Panc1 (cell line): Measurements from ENCODE around the gene P2RY11. TPM values are rescaled to one million over a fixed set of nuclear protein-coding genes. Genes with fewer than 3 reads are reported as not detected.

Source experiments
- ATAC-seq: fragments of 200-7000 bp; cut with Tn5 transposase; 2 replicates; pipeline ENCODE4 v1.9.1; 2020; ENCODE audit warnings: mild to moderate bottlenecking, moderate library complexity
- BruUV-seq: library from RNA; stranded (reverse); fragments of 400-500 nt; replicated peaks from 2 replicates; lab custom pipeline; 2021; lab: Mats Ljungman, UMichigan
- CTCF ChIA-PET: fragments of 300-600 bp; sonication (Branson Sonifier 250); formaldehyde crosslinking; loops from one replicate; lab custom pipeline; 2022; ENCODE audit warnings: antibody characterized with exemption; lab: Charles Lee
- POLR2A ChIA-PET: fragments of 300-600 bp; sonication (Branson Sonifier 250); formaldehyde crosslinking; loops from one replicate; lab custom pipeline; 2022; ENCODE audit warnings: antibody characterized with exemption; lab: Charles Lee
- DNase-seq: peaks from one replicate; pipeline ENCODE4 v3.0.0-alpha.2; 2010; ENCODE audit warnings: low read depth, low spot score
- H3K27ac ChIP-seq: 2 replicates; pipeline ENCODE4 v1.5.1; 2011; ENCODE audit warnings: mild to moderate bottlenecking, low read length, inconsistent platforms
- H3K27me3 ChIP-seq: fragments of 200-500 bp; sonication (Bioruptor generic); 2 replicates; pipeline ENCODE4 v1.6.0; 2014; ENCODE audit warnings: low read length, inconsistent platforms; ENCODE audit not compliant: control insufficient read depth, insufficient read depth
- H3K36me3 ChIP-seq: fragments of 200-500 bp; sonication (Bioruptor generic); 2 replicates; pipeline ENCODE4 v1.5.1; 2014; ENCODE audit warnings: inconsistent platforms, mild to moderate bottlenecking, low read length, moderate library complexity; ENCODE audit not compliant: control insufficient read depth, insufficient read depth
- H3K4me1 ChIP-seq: 2 replicates; pipeline ENCODE4 v1.5.1; 2011; ENCODE audit warnings: inconsistent platforms, mild to moderate bottlenecking, low read length, moderate library complexity; ENCODE audit not compliant: control insufficient read depth, insufficient read depth
- H3K4me3 ChIP-seq, 2 experiments: 2 replicates each; pipeline ENCODE4 v1.5.1; 2011 to 2012; ENCODE audit warnings: low read depth in 2 of 2, low read length in 2 of 2, mild to moderate bottlenecking in 2 of 2, inconsistent platforms in 1 of 2, moderate library complexity in 1 of 2
- H3K9me3 ChIP-seq: fragments of 200-500 bp; sonication (Bioruptor generic); 2 replicates; pipeline ENCODE4 v1.5.1; 2014; ENCODE audit warnings: low read depth, mild to moderate bottlenecking, inconsistent platforms, low read length, moderate library complexity; ENCODE audit not compliant: control insufficient read depth, insufficient read depth
- POLR2AphosphoS5 ChIP-seq: IDR thresholded peaks from 2 replicates; pipeline ENCODE4 v1.6.1; 2012; ENCODE audit warnings: mild to moderate bottlenecking, low read depth, low read length, moderate library complexity
- SIN3A ChIP-seq: IDR thresholded peaks from 2 replicates; pipeline ENCODE4 v1.6.1; 2012; ENCODE audit warnings: low read depth, mild to moderate bottlenecking, low read length, moderate library complexity, borderline replicate concordance; ENCODE audit not compliant: insufficient read depth
- TCF7L2 ChIP-seq: IDR thresholded peaks from 2 replicates; pipeline ENCODE4 v1.6.1; 2011; ENCODE audit warnings: mild to moderate bottlenecking, low read depth, low read length, inconsistent platforms
- in situ Hi-C: cut with HindIII; loops from 2 replicates; pipeline ENCODE4 v1.10.0; 2016; ENCODE audit warnings: low sequenced_read_pairs, low pct_unique_long_range_greater_than_20kb
- intact Hi-C: fragments of 100-400 bp; cut with micrococcal nuclease; formaldehyde crosslinking; loops from one replicate; pipeline ENCODE4 v1.10.0; 2022; ENCODE audit not compliant: unreplicated experiment
- total RNA-seq: library from RNA; stranded (reverse); gene quantifications from one replicate; pipeline ENCODE4 v1.2.1, GENCODE V29; 2021; ENCODE audit not compliant: unreplicated experiment
- TF ChIP-seq, protein P1 (sequence below): fragments of 450-650 bp; IDR thresholded peaks from 2 replicates; pipeline ENCODE4 v1.5.1; 2017; ENCODE audit warnings: mild to moderate bottlenecking
- TF ChIP-seq, protein P2 (sequence below), 2 experiments: IDR thresholded peaks; 2 replicates each; pipeline ENCODE4 v1.6.1; 2011 to 2012; ENCODE audit warnings: low read depth in 2 of 2, control low read depth in 1 of 2, low read length in 1 of 2, mild to moderate bottlenecking in 1 of 2, moderate library complexity in 1 of 2; ENCODE audit not compliant: insufficient read depth in 1 of 2

The P2RY11 gene
- total RNA-seq, 1 experiment from 2014 or later: 12.5 TPM

DNA sequence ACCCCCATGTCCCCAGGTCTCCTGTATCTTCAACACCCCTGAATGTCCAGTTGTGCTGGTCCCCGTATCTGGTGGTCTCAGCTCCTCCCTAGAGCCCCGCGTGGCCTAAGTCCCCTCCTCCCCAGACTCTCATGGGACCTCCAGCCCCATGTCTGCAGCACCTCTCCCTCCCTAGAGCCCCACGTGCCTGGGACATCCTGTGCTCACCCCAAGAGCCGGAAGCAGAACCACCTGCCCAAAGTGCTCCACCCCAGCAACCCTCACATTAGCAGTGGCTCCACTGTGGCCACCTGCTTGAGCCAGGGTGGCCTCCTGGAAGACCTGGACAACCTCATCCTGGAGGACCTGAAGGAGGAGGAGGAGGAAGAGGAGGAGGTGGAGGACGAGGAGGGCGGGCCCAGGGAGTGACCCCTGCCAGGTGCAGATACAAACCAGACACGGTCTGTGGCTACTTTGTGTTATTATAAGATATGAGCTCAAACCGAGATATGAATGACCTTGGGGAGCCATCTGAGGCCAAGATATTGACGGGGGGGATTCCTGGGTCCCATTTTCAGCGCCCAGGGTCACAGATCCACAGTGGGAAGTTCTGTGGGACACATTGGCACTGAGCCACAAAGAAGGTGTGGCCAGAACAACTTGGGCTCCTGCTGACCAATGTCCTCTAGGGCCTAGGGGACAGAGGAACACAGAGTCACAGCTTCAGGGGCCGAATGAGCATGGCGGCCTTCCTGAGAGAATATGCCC lies 19.4 kb upstream of the P2RY11 start:
- DNase-seq (no peak), ATAC-seq (no peak)
- in situ Hi-C loops: no loop called here
- H3K27ac ChIP-seq: no peak overlapping the region
- no peaks in the 10 kb centered on the region for H3K9me3 ChIP-seq
- no peaks in the 10 kb centered on the region for H3K36me3 ChIP-seq
- H3K4me3 ChIP-seq: no peak overlapping the region
- H3K27me3 ChIP-seq: no peaks in the 10 kb centered on the region
- TF ChIP-seq TCF7L2: no peak
- no peak for TF ChIP-seq POLR2AphosphoS5
- intact Hi-C loops: no loop called here
- H3K4me1 ChIP-seq: no peaks in the 10 kb centered on the region
- ChIA-PET CTCF (no interaction called here), POLR2A (no interaction called here)
- BruUV-seq: no TSS peak

DNA sequence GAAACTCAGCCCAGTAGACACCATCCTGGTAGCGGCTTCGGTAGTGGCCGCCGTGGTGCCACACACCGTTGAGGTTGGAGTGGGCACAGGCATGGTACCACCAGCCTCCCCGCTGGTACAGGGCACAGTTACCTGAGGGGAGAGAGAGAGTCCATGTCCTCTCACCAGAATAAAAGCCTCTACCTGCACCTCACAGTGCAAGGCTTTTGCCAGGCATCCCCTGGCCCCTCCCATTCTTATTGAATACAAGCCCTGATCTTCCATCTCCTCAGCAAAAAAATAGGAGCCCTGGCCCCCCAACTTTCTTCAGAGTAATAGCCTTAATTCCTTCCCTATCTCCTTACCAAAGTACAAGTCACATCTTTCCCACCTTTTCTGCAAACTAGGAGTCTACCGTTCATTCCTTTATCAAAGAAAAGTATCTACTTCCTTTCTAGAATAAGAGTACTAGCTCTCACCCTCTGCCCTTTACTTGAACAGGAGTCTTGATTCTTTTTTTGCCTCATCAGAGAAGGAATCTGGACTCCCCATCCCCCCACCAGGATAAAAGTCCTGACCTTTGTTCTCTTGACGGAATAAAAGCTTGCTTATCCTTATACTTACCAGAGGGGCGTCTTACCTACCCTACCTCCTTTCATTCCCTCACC lies 18.7 kb upstream of the P2RY11 start:
- DNase-seq (no peak), ATAC-seq (no peak)
- H3K36me3 ChIP-seq: no peaks in the 10 kb centered on the region
- no peak for TF ChIP-seq POLR2AphosphoS5
- no peak for TF ChIP-seq SIN3A
- TF ChIP-seq, protein P1, sequence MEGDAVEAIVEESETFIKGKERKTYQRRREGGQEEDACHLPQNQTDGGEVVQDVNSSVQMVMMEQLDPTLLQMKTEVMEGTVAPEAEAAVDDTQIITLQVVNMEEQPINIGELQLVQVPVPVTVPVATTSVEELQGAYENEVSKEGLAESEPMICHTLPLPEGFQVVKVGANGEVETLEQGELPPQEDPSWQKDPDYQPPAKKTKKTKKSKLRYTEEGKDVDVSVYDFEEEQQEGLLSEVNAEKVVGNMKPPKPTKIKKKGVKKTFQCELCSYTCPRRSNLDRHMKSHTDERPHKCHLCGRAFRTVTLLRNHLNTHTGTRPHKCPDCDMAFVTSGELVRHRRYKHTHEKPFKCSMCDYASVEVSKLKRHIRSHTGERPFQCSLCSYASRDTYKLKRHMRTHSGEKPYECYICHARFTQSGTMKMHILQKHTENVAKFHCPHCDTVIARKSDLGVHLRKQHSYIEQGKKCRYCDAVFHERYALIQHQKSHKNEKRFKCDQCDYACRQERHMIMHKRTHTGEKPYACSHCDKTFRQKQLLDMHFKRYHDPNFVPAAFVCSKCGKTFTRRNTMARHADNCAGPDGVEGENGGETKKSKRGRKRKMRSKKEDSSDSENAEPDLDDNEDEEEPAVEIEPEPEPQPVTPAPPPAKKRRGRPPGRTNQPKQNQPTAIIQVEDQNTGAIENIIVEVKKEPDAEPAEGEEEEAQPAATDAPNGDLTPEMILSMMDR: no peak
- TF ChIP-seq, protein P2, sequence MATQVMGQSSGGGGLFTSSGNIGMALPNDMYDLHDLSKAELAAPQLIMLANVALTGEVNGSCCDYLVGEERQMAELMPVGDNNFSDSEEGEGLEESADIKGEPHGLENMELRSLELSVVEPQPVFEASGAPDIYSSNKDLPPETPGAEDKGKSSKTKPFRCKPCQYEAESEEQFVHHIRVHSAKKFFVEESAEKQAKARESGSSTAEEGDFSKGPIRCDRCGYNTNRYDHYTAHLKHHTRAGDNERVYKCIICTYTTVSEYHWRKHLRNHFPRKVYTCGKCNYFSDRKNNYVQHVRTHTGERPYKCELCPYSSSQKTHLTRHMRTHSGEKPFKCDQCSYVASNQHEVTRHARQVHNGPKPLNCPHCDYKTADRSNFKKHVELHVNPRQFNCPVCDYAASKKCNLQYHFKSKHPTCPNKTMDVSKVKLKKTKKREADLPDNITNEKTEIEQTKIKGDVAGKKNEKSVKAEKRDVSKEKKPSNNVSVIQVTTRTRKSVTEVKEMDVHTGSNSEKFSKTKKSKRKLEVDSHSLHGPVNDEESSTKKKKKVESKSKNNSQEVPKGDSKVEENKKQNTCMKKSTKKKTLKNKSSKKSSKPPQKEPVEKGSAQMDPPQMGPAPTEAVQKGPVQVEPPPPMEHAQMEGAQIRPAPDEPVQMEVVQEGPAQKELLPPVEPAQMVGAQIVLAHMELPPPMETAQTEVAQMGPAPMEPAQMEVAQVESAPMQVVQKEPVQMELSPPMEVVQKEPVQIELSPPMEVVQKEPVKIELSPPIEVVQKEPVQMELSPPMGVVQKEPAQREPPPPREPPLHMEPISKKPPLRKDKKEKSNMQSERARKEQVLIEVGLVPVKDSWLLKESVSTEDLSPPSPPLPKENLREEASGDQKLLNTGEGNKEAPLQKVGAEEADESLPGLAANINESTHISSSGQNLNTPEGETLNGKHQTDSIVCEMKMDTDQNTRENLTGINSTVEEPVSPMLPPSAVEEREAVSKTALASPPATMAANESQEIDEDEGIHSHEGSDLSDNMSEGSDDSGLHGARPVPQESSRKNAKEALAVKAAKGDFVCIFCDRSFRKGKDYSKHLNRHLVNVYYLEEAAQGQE (IDR thresholded peaks at IDR 0.05; ENCODE audit: insufficient read depth in 1 of 2, low read depth in 2 of 2, low read length in 1 of 2): no peak
- H3K27me3 ChIP-seq: no peaks in the 10 kb centered on the region
- CTCF ChIA-PET: no interaction called here
- no peak overlapping the region for H3K4me3 ChIP-seq
- POLR2A ChIA-PET: no interaction called here
- H3K27ac ChIP-seq: no peak overlapping the region
- H3K9me3 ChIP-seq: no peaks in the 10 kb centered on the region
- in situ Hi-C loops (no loop called here), intact Hi-C loops (no loop called here)
- BruUV-seq: TSS peak; percentile 73
- no peaks in the 10 kb centered on the region for H3K4me1 ChIP-seq
